HepG2 (cell line): ENCODE data around the gene DDRGK1. TPM values are rescaled to one million over a fixed set of nuclear protein-coding genes. Genes with fewer than 3 reads are reported as not detected.
A peak's percentile ranks its signal among the peaks of the same experiment; 100 is the strongest.

Source experiments
- AHR ChIP-seq: IDR thresholded peaks from 2 replicates; pipeline ENCODE4 v1.6.1; 2018; ENCODE audit warnings: missing genetic modification reagents, missing compliant biosample characterization
- ATM ChIP-seq: fragments of 450-650 bp; IDR thresholded peaks from 2 replicates; pipeline ENCODE4 v1.7.1; 2017; ENCODE audit warnings: mild to moderate bottlenecking, borderline replicate concordance
- BATF2 ChIP-seq: sonication (generic); formaldehyde crosslinking; IDR thresholded peaks from 2 replicates; pipeline ENCODE4 v1.8.0; 2022; ENCODE audit warnings: mild to moderate bottlenecking, missing genetic modification reagents, moderate library complexity
- DRAP1 ChIP-seq: IDR thresholded peaks from 2 replicates; pipeline ENCODE4 v1.6.1; 2016; ENCODE audit warnings: missing genetic modification reagents, missing compliant biosample characterization
- GATAD1 ChIP-seq: IDR thresholded peaks from 2 replicates; pipeline ENCODE4 v1.6.1; 2016; ENCODE audit warnings: missing genetic modification reagents, missing compliant biosample characterization
- GTF2F1 ChIP-seq: fragments of 150-350 bp; IDR thresholded peaks from 2 replicates; pipeline ENCODE4 v1.6.1; 2014; ENCODE audit warnings: low read length
- HDAC6 ChIP-seq: fragments of 200-600 bp; sonication (generic); IDR thresholded peaks from 2 replicates; pipeline ENCODE4 v1.7.0; 2017; ENCODE audit warnings: mild to moderate bottlenecking, antibody characterized with exemption, low read length, low read depth
- ISX ChIP-seq: sonication (generic); formaldehyde crosslinking; conservative IDR thresholded peaks from 2 replicates; pipeline ENCODE4 v1.5.0; 2020; ENCODE audit warnings: missing genetic modification reagents
- MAFG ChIP-seq: sonication (generic); formaldehyde crosslinking; IDR thresholded peaks from 2 replicates; pipeline ENCODE4 v1.5.1; 2020; ENCODE audit warnings: mild to moderate bottlenecking, missing genetic modification reagents
- NBN ChIP-seq: fragments of 450-650 bp; conservative IDR thresholded peaks from 2 replicates; pipeline ENCODE4 v1.6.1; 2017
- PAWR ChIP-seq: sonication (generic); formaldehyde crosslinking; IDR thresholded peaks from 2 replicates; pipeline ENCODE4 v1.4.0; 2020; ENCODE audit warnings: missing genetic modification reagents, mild to moderate bottlenecking, borderline replicate concordance
- PREB ChIP-seq: sonication (generic); formaldehyde crosslinking; IDR thresholded peaks from 2 replicates; pipeline ENCODE4 v1.4.0; 2020; ENCODE audit warnings: missing genetic modification reagents
- SP4 ChIP-seq: sonication (generic); formaldehyde crosslinking; IDR thresholded peaks from 2 replicates; pipeline ENCODE4 v1.8.1; 2023; ENCODE audit warnings: mild to moderate bottlenecking, missing genetic modification reagents
- ZBTB1 ChIP-seq: sonication (generic); formaldehyde crosslinking; IDR thresholded peaks from 2 replicates; pipeline ENCODE4 v1.4.0; 2020; ENCODE audit warnings: missing genetic modification reagents, borderline replicate concordance
- ZNF12 ChIP-seq: sonication (generic); formaldehyde crosslinking; IDR thresholded peaks from 2 replicates; pipeline ENCODE4 v1.5.0; 2020; ENCODE audit warnings: missing genetic modification reagents
- ZNF235 ChIP-seq: sonication (generic); formaldehyde crosslinking; IDR thresholded peaks from 2 replicates; pipeline ENCODE4 v1.8.1; 2023; ENCODE audit warnings: mild to moderate bottlenecking, missing genetic modification reagents, borderline replicate concordance
- ZNF317 ChIP-seq: sonication (generic); formaldehyde crosslinking; IDR thresholded peaks from 2 replicates; pipeline ENCODE4 v1.5.0; 2020; ENCODE audit warnings: mild to moderate bottlenecking, missing genetic modification reagents
- ZNF484 ChIP-seq: sonication (generic); formaldehyde crosslinking; IDR thresholded peaks from 2 replicates; pipeline ENCODE4 v1.5.1; 2020; ENCODE audit warnings: mild to moderate bottlenecking, low read depth, missing genetic modification reagents, borderline replicate concordance
- ZNF543 ChIP-seq: sonication (generic); formaldehyde crosslinking; IDR thresholded peaks from 2 replicates; pipeline ENCODE4 v1.4.0; 2020; ENCODE audit warnings: mild to moderate bottlenecking, missing genetic modification reagents
- ZNF549 ChIP-seq: sonication (generic); formaldehyde crosslinking; IDR thresholded peaks from 2 replicates; pipeline ENCODE4 v1.5.0; 2020; ENCODE audit warnings: missing genetic modification reagents
- ZNF572 ChIP-seq: sonication (generic); formaldehyde crosslinking; IDR thresholded peaks from 2 replicates; pipeline ENCODE4 v1.5.1; 2020; ENCODE audit warnings: mild to moderate bottlenecking, missing genetic modification reagents
- ZNF652 ChIP-seq: IDR thresholded peaks from 2 replicates; pipeline ENCODE4 v1.6.1; 2016; ENCODE audit warnings: low read depth, borderline replicate concordance
- ZNF687 ChIP-seq: sonication (generic); formaldehyde crosslinking; IDR thresholded peaks from 2 replicates; pipeline ENCODE4 v1.5.1; 2020; ENCODE audit warnings: mild to moderate bottlenecking, missing genetic modification reagents, moderate library complexity
- polyA plus RNA-seq, 8 experiments: library from polyadenylated mRNA; depleted of rRNA in 3 of 8; stranded (reverse) in 7 of 8; unstranded in 1 of 8; fragments of >200 nt; fragmentation: Illumina TruSeq in 4 of 8; extraction: Trizol in 4 of 8; gene quantifications; 2 replicates each; pipeline versions ENCODE4 v1.2.1 to v1.2.3, GENCODE V29; 2011 to 2016; ENCODE audit warnings: low read depth in 4 of 8, missing spikeins in 1 of 8, mixed read lengths in 1 of 8; ENCODE audit not compliant: insufficient read depth in 1 of 8
- total RNA-seq, 5 experiments: library from RNA; depleted of rRNA; stranded (reverse); fragments of >200 nt; fragmentation: Illumina TruSeq; extraction: Trizol; gene quantifications; 2 replicates each; pipeline ENCODE4 v1.2.3, GENCODE V29; 2016; ENCODE audit warnings: low read depth in 1 of 5

Gene DDRGK1
- total and polyA plus RNA-seq, 2 of the 13 experiments (the other 11 are each of a cell fraction or from before 2014, with no cell fraction given), result 96.7 to 149 TPM

GRCh38 chr20:3203315-3204123 is 963 bp downstream of the DDRGK1 start (continued):
- peak; percentile 8; the same call in 1 of the 2 replicates for TF ChIP-seq DRAP1
- TF ChIP-seq ZNF543 (CRISPR knock-in tag), result no peak
- no peak for TF ChIP-seq AHR (CRISPR knock-in tag)
- TF ChIP-seq ZNF652, result no peak
- TF ChIP-seq GTF2F1, result no peak
- no peak for TF ChIP-seq ATM
- no peak for TF ChIP-seq PAWR
- TF ChIP-seq ZNF687 (CRISPR knock-in tag), result peak; percentile 75
- no peak for TF ChIP-seq ISX (CRISPR knock-in tag)
- TF ChIP-seq GATAD1, result no peak
- TF ChIP-seq ZNF317 (CRISPR knock-in tag), result 0 out of 2 replicates have a peak, but pooled peaks have one; percentile 83
- TF ChIP-seq ZNF484 (CRISPR knock-in tag), result no peak; the same call in 1 of the 2 replicates
- peak; percentile 86 for TF ChIP-seq BATF2 (CRISPR knock-in tag)
- TF ChIP-seq NBN, result no peak
- TF ChIP-seq ZBTB1 (CRISPR knock-in tag), result no peak
- peak; percentile 92 for TF ChIP-seq ZNF235 (CRISPR knock-in tag)
- TF ChIP-seq SP4 (CRISPR knock-in tag), result no peak
- TF ChIP-seq PREB (CRISPR knock-in tag), result no peak
- no peak for TF ChIP-seq ZNF549
- TF ChIP-seq HDAC6, result no peak
- no peak for TF ChIP-seq ZNF12 (CRISPR knock-in tag)
- TF ChIP-seq MAFG, result no peak
- TF ChIP-seq ZNF572 (CRISPR knock-in tag), result no peak; the same call in none of the 2 replicates
